Pons (tissue), 1 donor: ENCODE data around the gene FSIP1.

ENCODE experiments used
- DNase-seq: peaks from one replicate; pipeline ENCODE4 v3.0.0-alpha.2; 2016; ENCODE audit warnings: low spot score

FSIP1 gene

DNA sequence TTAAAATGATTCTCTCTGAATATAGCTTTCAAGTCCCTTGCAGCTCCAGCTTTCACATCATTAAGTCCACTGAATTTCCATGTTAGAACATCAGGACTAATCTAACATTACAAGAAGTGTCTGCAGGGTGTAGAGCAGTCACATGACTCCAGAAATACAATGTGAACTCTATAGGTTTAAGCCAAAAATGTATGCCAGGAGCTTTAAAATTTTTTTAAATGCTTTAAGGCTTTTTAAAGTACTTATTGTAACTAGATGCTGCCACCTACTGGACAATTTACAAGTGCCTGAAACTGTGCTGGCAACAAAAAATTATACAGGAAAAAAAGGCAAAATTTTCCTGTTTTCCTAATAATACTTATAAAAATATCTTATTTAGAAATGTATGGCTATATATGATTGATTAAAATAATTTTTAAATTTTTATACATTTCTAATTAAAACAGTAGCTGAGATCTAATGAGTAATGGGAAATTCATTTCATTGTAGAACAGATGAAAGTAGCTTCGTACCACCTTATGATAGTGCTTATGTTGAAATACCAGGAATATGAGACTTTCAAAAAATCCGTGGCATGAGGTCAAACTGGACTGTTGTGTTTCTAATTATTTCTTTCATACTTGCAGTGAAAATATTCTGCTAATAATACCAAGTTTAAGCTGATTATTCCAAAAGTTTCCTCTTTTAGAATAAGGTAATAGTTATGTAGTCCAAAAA lies 25.7 kb downstream of the FSIP1 start:
- peak; percentile 65 for DNase-seq

DNA sequence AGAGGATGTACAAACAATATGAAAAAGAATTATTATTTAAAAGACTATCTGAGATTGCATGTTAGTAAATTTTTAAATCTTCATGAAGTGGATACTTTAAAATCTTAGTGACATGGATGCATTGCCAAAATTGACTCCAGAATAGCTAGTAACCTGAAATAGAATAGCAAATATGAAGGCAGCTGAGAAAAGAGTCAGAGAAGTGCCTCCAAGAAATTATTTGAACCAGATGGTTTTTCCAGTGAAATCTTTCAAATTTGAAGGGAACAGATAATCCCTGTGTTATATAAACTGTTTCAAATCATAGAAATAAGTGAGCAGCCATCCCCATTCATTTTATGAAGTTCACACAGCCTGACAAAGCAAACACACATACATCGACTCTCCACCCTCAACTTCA lies 29.6 kb downstream of the FSIP1 start:
- DNase-seq = no peak

DNA sequence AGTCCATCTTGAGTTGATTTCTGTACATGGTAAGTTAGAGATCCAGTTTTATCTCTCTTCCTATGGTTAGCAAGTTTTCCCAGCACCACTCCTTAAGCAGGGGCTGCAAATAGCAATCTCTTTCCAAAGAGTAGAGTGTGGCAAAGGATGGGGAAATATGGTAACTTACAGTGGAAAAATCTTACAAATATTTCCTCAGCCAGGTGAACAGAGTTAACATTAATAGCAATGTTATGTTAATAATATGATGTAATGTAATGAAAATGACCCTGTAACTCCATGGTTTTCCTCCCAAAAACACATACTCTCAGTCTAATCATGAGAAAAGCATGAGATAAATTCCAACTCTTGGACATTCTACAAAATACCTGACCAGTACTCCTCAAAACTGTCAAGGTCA lies 30.4 kb downstream of the FSIP1 start:
- no peak for DNase-seq

DNA sequence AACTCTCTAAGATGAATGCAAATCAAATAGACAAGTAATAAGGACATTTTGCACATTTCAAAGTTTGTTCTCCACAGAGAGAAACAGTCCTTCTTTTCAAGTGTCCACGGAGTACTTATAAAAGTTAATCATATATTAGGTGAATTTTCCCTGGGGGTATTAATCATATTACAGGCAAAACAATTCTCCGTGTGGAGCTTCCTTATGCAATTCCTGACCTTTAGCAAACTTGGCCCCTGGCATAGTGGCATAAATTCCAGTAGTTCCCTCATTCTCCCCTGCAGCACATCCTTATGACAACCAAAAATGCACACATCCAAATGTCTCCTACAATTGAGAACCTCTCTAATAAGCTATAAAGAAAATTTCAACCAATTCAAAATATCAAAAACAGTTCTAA lies 34.4 kb downstream of the FSIP1 start:
- DNase-seq = no peak

DNA sequence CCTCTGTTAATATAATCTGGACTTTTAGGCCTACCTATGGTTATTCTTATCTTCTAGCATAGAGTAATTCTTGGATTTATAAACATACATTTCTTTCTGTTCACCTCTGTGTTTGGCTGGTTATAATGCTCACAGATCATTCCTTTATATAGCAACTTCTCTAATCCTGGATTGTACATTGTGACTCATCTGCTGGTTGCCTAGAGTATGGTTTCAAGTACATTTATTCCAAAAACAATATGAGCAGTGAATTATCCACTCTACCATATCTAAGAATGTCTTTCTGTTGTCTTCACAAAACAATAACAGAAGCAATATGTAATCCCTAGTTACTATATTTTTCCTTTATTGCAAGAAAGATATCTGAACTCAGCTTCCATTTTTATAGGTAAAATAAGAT lies 35.3 kb downstream of the FSIP1 start:
- no peak for DNase-seq

DNA sequence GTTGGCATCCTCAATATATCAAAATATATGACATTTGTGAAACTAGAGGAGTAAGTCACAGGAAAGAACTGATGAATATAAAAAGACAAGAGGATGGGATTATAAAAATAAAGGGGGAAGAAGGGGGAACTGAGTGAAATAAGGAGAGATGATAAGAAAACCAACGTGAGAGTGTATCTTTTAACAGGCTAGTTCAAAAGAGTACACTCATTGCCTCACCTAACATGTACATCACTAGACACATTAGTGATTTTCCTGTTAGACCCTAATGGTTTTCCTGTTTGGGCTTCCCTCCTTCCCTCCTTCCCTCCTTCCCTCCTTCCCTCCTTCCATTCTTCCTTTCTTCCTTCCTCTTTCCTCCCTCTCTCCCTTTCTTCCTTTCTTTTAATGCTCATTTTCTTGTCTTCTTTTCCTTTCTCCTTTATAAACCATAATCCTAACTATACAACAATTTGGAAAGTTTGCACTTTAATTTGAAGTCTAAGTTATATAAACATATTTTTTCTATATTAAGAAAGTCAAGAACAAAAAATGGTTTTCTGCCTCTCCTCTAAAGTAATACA lies 35.8 kb downstream of the FSIP1 start:
- DNase-seq = no peak

DNA sequence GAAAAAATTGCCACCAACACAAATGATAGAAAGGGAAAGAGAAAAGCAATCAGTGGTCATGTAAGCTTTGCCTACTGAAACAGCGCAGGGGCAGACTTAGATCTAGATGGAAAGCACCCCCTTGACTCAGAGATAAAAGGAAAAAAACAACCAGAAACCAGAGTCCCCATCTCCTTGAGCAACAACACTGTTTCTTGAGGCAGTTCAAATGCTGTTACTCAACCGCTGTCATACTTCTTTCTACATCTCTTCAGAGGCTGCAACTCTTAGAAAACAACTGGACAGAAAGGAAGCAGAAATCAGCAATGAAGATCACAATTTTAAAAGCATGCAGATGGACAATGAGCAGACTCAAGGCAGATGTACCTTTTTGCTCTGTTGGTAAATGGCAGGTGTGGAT lies 36.5 kb downstream of the FSIP1 start:
- no peak for DNase-seq

DNA sequence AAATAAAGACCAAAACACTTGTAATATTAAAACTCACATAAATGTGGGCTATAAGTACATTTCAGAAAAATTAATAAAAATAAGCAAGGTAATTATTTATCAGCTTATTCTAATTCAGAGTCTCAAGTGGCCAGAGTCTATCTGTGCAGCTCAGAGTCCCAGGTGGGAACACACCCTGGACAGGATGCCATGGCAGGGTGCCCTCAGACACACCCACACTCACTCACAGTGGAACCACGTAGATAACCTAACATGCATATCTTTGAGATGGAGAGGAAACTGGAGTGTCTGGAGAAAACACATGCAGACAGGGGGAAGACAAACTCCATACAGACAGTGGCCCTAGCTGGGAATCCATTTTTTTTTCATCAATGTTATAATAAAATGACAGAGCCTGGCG lies 37.2 kb downstream of the FSIP1 start:
- no peak for DNase-seq

DNA sequence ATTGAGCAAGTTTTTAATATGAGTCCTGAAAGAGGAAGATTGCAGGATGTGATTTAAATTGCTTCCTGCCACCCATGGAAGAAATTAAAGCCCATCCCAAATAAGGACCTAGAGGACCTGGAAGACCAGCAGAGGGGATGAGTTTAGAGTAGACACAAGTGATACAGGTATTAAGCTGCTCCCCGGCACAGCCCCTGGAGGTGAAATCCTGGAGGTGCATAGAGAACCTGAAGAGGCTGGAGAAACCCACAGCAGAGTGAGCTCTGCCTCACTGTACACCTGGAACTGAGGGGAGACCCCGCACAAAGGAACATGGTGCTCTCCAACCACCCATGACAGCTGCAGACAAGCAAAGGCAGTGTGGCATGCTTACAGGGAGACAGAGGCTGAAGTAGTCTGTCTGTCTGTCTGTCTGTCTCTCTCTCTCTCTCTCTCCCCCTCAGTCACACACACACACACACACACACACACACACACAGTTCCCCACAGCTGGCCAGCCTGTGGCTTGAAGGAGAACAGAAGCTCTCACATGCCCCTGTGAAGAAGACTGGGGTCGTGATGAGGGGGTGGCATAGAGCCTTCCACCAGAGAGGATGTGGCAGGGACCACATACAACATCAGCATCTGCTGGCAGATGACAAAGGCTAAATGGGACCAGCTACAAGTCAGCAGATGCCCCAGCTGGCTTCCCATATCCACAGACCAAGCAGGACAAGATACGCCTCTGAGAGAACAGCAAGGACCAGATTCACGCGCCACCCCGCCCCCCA lies 38.1 kb downstream of the FSIP1 start:
- DNase-seq = no peak

DNA sequence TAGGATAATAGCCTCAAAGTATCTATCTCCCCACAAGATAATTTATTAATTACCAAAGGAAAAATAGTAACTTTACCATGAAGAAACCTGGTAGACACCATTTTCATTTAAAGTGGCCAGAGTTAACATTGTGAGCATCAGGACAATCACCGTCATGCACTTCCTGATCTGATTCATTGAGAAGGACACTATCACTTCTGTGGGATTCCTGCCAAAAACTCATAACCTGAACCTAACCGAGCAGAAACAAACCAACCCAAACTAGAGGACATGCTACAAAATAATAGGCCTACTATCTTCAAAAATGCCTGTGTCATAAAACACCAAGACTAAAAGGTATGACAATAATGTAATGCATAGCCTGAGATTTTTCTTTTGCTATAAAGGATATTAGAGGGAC lies 39.0 kb downstream of the FSIP1 start:
- no peak for DNase-seq

DNA sequence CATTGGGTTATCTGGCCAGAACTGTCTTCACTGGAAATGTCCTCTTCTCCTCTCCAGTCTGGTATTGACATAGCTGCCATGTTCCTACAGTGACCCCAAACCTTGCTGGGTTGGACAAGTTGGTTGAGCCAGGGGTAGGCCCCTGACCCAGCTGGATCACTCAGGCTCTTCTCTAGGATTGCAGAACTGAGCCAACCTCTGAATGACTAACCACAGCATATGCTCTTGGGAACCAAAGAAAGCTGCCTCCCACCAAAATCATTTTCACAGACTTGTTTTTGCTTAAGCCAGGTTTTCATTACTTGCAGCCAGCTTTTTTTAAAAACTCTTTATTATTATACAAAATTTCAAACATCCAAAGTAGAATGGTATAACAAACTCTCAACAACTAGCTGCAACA lies 41.4 kb downstream of the FSIP1 start:
- DNase-seq = no peak

DNA sequence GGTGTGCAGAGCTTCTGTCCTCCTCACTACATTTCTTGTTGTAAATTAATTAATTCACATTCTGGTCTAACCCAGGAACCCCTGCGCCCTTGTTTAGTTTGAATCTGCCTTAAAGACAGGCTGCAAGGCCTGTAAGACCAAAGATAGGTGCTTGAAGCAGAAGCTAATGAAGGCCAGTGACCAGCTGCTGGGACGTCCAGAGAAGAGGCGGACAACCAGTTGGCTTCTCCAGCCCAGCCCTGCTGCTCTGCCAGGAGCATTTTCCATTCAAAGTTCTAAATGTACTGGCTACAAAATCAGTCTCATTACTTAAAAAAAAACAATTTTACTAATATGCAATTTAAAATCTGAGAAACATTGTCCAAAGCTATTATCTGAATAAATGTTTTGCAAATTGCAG lies 43.6 kb downstream of the FSIP1 start:
- DNase-seq = no peak

DNA sequence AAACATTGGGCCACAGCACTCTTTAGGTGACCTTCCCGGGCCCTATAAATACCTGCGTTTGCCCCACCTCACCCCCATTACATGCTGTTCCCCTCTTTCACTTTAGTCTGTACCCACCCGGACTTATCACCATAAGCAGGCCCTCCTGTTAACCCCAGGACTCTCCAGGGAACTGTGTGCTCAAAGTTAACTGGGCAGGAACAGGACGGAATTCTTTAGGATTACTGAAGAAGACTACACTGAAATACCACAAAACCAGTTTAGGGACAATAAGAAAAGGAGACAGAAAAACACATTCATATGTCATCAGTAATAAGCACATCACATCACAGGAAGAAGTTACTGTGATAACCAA lies 45.5 kb downstream of the FSIP1 start:
- DNase-seq = no peak

DNA sequence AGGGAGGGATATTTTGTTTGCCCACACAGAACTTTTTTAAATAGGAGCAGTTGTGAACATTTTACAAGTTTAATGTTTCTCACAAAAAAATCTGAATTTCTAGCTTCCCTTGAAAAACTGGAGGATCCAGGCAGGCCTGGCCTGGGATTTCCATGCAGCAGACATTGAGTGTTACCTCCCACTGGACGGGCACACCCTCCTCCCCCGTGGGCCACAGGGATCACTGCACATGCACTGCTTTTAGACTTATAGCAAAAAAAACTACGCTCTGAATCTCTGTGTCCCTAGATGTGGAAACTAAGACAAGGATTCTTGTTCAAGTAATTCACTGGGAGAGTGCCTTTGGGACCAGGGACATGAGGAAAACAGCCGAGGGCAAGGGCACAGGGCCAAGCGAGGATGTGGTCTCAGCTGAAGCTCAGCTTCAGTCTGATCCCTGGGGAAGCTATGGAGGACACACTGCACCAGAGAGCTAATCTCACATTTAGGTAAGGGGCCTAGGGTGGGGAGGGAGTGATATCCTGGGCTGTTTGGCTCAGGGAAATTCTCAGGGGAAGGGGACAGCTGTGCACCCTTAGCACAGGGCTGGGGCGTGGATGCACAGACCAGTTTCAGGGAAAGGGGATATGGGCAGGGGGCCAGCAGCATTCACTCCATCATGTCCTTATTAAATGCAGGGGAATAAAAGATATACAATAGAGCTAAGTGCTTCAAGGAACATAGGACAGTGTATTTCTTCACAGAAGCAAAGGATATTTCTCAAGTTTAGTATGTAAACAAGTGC lies 46.0 kb downstream of the FSIP1 start:
- no peak for DNase-seq

DNA sequence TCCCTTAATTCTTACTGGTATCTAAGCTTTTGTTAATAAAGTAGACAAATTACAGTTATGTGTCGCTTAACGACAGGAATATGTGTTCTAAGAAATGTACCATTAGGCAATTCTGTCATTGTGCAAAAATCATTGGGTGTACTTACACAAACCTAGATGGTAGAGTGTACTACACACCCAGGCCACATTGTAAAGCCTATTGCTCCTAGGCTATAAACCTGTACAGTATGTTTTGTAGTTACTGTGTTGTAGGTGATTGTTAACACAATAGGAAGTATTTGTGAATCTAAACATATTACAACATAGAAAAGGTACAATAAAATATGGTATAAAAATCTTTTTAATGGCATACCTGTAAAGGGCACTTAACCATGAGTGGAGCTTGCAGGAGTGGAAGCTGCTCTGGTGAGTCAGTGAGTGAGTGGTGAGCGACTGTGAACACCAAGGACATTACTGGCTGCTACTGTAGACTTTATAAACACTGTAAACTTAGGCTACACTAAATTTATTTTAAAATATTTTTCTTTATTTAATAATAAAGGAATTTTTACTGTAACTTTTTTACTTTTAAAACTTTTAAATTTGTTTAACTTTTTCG lies 47.4 kb downstream of the FSIP1 start:
- no peak for DNase-seq

DNA sequence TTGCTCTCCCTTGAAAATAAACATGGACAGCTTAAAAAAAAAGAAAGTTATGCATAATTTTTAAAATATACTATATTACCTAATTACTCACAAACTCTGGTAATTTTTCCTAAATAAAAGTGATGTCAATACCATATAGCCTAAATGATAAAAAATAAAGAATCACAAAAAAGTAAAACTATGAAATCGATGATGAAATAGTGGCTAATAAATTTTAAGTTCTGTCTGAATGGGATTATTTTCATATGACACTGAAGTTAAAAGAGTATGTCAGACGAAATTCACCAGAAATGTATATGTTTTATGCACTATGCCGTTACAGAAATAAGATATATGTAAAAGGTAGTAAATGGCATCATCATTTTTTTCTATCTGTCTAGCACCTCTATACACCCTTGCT lies 51.4 kb downstream of the FSIP1 start:
- no peak for DNase-seq

DNA sequence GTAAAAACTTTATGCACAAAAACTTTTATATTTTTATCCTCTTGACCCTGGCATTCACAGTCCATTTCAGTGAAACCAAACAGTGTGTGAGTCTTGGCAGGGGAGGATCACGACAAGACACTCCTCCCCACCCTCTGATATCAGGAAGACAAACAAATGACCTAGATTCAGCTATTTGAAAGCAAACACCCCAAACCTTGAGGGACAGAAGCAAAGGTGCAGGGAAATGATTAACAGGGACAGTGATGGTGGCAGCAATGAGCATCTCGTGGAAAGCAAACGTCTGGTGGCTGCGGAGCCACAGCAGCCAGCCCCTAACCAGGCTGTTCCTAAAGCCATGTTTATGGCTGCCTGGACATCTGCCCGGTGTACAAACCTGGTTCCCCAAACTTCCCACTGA lies 52.1 kb downstream of the FSIP1 start:
- no peak for DNase-seq

DNA sequence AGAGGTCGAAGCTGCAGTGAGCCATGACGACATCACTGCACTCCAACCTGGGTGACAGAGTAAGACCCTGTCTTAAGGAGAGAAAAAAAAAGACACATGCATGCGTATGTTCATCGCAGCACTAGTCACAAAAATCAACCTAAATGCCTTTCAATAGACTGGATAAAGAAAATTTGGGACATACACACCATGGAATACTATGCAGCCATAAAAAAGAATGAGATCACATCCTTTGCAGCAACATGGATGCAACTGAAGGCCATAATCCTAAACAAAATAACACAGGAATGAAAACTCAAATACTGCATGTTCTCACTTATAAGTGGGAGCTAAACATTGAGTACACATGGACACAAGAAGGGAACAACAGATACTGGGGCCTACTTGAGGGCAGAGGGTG lies 53.1 kb downstream of the FSIP1 start:
- no peak for DNase-seq

DNA sequence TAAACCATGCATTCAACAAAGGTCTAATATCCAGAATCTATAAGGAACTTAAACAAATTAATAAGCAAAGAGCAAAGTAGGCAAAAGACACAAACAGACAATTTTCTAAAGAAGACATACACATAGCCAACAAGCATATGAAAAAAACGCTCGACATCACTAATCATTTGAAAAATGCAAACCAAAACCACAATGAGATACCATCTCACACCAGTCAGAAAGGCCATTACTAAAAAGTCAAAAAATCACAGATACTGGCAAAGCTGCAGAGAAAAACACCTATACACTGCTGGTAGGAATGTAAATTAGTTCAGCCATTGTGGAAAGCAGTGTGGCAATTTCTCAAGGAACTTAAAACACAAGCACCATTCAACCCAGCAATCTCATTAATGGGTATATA lies 53.8 kb downstream of the FSIP1 start:
- DNase-seq = no peak

DNA sequence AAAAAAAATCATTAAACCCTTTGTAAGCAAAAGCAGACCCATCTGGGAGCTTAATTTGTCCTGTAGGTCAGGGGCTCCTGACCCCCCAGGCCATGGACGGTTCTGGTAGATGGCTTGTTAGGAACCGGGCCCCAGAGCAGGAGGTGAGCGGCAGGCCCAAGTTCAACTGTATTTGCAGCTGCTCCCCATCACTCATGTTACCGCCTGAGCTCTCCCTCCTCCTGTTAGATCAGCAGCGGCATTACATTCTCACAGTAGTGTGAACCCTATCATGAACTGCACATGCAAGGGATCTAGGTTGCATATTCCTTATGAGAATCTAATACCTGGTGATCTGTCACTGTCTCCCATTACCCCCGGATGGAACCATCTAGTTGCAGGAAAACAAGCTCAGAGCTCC lies 60.7 kb downstream of the FSIP1 start:
- no peak for DNase-seq

DNA sequence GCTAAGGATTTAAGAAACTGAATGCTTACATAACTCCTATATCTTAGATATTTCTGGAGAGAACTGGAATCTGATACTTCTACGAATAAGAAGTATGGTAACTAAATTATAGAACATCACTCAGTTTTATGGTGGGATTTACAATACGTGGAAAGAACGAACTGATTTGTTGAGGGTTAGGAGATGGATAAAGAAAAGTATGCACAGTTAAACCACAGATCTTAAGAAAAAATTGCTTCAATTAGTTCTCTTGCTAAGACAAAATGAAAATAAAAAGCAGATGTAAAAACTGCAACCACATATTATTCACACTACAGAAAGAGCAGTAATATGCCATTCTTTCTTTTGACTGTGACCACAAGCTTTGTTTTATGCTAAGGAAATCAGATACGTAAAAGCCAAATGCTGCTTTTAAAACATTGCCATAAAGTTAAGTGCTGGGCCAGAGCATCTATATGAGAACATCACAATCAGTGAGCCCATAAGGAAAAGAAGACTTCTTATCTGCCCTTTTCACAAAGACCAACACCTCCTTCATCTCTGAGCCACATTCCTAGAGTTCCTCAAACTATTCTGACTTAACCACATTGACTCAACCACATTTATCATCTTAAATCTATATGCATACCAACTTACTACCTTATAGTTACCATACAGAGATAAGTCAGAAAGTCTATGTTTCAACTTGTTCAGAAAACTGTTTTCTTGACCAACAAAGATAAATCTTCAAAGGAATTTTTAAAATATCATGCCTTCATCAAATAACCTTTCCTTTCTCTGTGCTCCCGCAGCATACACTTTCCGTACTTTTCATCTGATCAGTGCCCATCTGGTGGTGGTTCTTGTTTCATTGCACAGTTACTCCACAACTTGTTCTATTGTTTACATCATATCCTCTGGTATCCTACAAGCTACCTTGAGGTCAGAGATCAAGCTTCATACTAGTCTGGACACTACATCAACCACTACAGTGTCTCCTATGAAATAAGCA lies 61.7 kb downstream of the FSIP1 start:
- DNase-seq = no peak
